Measurements from ENCODE around the gene PIK3R5.

PIK3R5 gene

DNA sequence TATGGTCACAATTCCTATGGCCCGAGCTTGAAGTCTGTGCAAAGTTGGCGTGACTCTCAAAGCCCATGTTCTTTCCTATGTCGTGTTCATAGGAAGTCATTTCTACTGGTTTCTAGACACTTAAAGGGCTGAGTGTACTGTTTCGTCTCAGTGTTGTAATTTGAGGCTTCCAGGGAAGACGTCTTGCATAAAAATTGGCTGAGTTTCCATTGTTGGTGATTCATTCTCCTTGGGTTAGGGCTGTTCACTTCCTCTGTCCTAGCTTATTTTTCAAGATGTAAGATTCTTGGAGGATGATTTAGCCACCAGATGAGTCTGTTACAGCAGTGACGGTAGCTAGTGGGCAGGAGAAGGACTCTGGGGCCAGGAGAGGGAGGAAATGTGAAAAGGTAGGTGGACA is 43.1 kb downstream of the PIK3R5 start:
- DNase-seq: no peak

DNA sequence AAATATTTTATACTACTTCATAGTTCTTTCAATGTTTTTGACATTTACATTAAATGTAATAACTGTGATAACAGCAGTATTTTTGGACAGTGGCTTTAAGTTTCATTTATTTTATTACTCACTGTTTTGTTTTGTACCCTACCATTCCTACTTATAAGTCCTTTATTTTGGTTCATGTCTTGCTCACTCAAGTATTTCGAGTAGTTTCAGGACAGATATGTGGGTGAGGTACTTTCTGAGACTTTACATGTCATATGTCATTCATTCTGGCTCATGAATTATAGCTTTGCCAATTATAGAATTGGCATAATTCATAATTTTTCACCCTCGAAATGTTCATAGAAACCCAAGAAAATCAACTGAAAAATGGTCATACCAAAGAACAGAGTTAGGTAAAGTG is 44.4 kb downstream of the PIK3R5 start:
- DNase-seq: no peak

DNA sequence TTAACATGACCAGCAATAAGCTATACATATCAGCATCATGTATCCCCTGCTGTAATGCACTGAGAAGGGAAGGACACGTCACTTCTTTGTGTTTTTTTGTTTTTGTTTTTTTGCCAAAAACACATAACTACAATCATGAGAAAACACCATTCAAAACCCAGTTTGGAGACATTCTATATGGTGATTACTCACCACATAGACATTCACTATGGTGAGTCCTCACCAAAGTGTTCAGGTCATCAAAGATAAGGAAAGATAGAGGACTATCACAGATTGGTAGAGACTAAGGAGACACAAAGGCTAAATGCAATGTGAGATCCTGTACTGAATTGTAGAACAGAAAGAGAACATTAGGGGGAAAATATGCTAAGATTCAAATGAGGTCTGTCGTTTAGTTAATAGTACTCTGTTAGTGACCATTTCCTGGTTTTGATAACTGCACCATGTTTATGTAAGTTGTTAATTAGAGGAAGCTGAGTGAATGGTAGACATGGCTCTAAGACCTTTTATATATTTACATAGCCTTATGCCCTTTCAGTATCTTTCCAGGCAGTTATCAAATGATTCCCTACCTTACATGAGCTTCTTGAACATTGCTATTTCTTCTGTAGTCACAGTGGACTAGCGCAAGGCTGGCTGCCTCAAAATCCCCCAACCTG is 46.6 kb downstream of the PIK3R5 start:
- DNase-seq: no peak

DNA sequence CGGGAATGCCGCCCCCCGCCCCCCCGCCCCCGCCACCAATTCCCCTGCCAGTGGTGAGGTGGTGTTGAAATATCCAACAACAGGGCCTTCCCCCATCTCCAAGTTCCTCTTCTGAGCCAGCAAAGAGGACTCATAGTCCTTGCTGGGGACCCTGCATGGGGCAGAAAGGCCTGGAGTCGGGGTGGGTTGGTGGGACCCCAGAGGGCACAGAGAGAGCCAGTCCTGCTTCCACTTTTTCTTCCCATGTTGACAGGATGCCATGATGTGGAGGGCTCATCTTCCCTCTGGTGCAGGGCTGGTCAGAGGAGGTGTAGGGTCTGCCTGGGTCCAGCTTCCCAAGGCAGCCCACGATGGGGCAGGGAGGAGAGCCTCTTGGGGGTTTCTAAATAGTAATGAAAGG is 49.0 kb downstream of the PIK3R5 start:
- no peak for DNase-seq

DNA sequence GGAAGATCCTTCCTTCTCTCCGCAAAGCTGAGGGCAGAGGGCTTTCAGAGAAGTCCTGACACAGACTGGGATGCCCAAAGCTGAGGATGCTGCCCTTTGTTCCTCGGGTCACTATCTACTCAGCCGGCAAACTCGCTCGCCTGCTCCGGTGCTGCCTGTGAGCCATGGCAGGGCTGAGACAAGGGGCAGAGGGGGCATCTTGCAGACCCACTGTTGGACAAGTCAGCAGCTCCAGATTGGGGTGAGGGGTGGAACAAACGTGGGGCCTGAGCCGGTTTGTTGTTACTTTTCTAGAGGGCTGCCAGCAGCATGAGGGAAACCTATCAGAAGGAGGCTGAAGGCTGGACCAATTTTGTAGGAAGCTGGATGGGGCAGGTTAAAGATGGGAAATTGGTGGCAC is 51.0 kb downstream of the PIK3R5 start:
- DNase-seq: no peak

DNA sequence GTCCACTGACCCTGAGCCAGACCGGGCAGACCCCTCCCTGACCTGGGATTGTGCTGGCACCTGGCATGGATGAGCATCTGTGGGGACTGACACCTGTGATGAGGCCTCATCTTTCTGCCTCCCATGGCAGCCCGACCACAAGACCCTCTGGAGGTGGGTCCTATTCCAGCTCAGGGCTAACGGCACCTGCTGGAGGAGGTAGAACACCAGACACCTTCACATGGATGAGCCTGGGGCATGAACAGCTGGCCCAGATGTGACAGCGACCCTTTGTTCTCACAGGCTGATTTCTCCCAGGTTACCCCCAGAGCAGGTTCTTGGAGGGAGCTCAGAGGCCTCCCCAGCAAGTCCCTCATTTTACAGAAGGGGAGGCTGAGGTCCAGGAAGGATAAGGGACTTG is 51.6 kb downstream of the PIK3R5 start:
- no peak for DNase-seq

DNA sequence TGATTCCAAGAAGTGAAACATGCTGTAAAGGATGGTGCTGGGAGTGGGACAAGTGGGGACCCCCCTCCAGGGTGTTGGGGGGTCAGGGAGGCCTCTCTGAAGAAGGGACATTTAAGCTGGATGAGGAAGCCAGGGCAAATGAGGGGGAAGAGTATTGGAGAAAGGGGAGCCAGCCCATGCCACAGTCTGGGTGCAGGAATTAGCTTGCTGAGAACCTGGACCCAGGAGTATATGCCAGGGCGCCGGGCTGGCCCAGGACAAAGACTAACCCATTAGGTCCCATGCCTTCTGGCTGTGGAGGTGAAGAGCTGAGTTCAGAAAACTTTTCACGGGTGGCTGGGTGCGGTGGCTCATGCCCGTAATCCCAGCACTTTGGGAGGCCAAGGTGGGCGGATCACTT is 52.4 kb downstream of the PIK3R5 start:
- DNase-seq: no peak

DNA sequence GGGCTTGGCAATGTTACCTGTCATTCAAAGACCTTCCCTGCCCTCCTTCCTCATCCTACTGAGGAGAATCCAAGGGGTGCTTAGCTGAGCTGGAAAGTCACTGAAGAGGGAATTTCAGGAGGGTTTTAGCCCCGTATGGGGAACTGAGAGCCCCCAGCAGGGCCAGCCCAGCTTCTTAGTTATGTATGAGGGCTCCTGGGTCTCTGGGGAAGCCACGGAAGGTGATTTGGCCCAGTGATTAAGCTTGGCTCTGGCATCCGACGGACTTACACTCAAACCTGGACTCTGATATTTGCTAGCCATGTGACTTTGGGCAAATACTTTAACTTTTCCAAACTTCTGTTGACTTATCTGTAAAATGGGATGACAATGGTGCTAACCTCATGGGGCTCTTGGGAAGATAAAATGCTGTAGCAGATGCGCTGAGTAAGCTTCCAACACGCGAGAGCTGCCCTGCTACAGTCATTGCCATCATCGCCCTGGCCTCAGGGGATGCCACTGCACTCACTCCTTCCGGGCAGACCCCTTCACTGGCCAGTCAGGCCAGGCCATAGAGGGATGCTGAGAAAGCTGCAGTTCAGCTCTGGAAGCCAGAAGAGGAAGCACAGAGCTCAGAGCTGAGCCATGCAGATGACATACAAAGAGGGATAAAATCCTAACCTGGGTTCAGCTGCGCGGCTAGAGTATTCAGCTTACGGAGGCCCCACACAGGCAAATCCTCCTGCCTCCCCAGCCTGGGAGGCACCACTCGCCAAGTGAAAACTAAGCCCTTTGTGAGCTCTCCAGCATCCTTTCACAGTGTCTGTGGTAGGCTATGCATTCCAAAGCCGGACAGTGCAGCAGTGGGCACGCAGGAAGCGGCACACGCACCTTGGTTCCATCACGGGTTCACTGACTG is 53.2 kb downstream of the PIK3R5 start:
- no peak for DNase-seq

DNA sequence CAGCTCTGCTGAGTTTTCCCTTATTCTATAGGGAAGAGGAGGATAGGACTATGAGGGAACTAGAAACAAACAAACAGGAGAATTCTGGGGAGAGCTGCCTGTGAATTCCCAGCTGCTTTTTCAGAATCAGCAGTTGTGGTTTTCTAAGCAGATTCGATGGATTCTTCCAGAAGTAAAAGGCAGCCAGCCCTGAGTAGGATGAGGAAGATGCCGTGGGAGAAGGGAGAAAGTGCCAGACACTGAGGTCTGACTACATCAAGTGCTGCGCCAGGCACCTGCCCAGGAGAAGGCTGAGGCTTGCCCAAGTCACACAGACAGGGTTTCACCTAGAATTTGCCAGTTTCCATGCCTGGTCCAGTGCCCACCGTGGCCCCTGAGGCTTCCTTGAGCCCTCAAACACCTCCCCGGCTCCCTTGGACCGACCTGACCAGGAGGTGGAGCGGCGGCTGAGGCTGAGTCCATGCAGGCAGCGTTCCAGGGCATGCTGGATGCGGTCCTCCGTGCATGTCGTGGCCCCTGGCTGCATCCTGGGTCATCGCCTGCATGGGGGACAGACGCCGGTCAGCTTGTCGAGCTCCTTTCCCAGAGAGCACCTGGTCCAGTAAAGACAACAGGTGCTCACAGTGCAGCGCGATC is 54.4 kb downstream of the PIK3R5 start:
- DNase-seq: no peak

DNA sequence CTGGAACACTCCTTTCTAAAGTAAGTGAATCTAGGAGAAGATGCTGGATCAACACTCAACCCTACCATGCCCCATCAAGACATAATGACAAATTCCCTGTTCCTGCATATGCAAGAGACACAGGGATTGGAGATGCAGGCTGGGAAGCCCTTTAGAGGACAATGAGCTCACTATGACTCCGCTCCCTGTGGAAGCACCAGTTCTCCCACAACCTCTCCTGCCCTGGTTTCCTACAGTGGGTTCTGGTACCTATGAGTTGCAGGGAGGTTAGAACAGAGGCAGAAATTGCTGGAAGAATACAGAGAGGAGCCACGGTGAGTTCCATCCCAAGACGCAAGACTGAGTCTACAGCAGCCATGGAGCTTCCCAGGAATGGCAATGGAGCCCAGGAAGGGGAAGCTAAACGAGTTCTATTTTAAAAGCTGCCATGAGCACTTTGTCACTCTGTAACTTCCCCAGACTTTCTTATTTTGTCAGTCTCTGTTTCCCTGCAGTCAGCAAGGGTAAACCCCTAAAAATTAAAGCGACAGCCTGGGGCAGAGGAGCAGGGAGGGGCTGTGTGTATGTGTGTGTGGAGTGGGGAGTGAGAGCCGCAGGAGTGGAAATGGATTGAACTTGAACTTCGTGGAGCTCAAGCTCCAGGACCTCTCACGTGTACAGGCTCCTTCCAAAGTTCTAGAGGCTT is 55.8 kb downstream of the PIK3R5 start:
- no peak for DNase-seq

DNA sequence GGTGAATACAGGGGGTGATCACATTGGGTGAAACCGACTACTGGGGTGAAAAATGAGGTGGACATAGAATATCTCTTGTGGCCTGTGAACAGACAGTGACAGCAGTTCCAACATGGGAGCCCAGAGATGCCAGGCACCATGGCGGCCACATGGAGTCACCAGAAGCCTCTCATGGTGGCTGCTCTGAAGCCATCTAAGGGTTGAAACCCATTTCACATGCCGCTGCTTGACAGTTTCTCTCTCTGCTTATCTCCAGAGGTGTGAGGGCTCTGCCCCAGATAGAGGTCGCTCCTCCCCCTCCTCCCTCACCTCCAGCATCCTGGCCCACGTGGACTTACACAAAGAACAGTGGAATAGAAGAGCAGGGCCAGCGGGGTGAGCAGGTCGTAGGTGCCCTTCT is 60.2 kb downstream of the PIK3R5 start:
- no peak for DNase-seq

DNA sequence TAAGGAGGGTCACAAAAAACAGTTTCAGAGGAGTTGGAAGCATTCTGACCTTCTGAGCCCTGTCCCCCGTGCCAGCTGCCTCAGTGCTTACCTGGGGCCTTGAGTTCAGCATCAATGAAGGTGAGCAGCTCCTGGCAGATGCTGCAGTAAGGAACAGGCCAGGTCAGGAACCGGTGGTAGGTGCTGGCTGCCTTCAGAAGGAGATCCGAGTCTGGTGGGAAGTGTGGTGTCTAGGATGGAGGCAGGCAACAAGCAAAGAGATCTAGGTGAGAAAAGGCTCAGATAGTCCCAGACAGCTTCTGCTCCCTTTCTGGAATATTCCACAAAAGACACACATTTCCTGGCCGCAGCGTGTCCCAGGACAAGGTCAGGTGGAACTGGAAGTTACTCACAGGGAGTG is 60.8 kb downstream of the PIK3R5 start:
- DNase-seq: no peak

DNA sequence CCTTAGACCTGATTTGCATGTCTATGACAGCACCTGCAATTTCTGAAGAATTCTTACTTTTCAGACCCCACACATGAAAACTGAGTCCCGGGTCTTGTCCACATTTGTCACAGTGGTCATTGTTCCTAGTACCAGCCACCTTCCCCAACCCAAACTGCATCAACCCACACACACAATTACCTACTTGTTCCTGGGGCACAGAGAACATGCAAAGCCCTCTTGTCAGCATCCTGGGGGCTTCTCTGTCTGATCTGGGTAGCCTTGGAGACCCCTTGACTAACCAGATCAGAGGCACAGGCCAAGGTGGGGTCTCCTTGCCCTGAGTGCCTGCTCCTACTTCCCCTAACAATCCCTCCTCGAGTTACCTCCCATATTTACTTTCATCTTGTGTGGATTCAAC is 61.3 kb downstream of the PIK3R5 start:
- no peak for DNase-seq

DNA sequence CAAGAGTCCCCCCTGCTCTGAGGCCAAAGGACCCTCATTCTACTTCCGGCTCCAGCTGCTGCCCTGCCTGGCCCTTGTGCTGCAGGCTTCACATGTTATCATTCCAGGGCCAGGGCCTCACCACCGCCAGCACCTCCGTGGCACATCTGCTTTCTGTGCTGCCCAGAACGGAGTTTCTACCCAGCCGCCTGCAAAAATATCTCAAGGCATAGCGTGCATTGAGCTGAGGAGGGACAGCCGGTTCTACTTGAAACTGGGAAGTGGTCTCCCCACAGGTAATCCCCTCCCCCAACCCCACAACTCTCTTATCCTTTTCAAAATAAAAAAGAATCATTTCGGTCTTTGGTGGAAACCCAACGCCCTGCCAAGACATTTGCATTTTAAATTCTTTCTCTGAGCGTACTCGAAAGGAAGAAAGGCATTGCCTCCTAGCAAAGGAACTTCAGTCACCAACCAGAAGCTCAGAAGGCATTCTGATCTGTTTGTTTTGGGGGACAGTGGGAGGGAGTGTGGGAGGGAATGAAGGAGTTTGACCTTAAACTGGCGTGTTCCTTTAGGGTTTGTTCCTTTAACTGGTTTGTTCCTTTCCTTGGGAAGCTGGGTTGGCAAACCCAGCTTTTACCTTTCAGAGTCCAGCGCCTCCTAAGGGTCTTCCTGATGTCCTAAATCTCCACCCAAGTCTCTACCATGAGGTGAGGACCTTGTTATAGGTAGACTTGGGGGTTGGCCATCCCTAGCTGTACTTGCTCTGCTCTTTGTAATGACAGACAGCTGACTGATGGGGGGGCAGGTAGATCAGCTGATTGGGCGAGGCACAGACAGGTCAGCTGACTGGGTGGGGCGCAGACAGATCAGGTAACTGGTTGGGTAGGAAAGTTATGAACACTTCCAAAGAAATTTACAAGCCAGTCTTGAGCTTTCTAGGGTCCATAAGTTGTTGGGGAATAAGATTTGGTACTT is 64.6 kb downstream of the PIK3R5 start:
- DNase-seq: no peak

DNA sequence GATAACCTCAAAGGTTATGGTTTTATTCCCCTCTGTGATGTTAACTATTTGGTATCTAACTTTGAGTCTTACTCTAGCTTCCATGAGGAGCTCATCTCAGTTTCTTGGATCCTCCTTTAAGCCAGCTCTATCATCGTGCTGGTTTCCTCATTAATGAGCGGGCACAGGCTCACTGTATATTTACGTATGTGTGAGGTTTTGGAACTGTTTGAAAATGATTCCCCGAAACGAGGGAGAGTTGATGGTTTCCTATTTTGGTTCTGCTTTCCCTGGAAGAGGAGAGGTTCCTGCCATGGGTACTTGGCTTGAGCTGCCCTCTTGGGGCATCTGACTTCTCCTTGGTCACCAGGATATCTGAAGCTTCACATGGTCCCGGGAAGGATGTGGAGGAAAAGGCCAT is 65.3 kb downstream of the PIK3R5 start:
- DNase-seq: no peak

DNA sequence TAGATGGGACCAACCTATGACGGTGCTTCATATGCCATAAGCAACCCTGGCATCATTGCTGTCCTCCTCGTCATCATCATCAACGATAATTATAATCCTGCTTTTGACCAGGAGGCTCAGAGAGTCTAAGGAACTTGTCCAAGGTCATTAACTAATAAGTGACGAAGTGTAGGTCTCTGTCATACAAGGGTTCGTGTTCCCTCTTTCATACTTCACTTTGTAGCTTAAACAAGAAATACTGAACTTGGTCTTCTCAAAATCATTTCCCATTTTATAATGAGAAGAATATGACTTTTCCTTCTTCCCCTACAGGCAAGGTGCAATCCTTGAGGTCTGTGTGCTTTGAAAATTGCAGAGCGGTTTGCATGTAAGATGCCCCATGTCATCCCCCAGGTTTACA is 66.9 kb downstream of the PIK3R5 start:
- DNase-seq: no peak

DNA sequence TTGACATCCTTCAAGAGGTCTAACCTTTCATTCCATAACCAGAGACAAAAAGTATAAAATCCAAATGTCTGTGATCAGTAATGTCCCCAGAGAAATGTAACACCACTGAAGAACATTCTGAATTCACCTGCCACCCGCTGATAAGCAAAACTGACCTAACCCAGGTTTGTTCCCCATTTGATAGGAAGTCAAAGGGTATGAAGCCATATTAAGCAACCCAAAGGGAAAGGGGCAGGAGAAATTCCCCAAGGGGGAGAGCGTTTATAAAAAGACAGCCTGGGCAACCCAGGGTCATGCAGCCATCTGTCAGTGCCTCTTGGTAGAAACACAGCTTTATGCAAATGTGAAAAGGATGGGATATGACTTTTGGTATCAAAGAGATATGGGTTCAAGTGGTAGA is 67.4 kb downstream of the PIK3R5 start:
- no peak for DNase-seq

DNA sequence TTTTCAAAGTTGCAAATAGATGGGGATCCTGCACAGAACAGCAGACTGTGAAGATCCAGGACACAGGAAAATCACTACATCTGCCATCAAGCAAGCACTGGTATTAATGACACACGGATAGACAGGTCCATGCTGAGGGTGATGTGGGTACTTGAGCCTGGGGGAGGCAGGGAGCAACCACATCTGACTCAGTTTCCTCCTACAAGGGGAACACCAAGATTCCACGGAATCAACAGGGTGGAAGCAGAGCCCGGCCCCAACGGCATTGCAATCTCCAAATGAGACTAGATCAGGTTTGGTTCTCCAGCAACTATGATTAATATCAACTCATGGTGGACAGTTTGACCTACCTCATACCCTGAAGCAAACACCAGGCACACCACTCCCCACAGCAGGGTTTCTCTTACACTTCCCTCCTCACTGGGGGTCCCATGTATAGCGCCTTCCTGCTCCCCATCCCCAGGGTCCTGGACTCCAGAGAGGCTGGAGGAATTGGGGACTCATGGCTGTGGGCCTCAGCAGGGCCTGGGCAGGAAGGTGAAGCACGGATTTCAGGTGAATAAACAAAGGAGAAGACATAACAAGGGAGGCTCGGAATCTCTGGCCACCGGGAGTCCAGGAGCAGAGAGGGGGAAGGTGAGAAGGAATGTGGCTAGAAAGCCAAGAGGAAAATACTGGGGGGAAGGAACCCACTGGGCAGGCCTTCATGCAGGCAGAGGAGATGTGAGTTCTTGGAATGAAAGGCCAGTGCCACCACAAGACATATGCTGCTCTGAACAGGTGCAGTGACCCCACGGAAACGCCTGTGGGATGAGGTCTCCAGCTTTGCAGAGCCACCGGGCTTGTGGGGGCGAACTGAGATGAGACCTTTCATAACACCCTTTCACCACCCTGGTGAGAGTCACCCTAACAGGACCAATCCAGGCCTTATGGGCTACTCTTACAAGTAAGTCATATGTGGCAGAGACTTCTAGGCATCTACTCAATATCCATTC is 68.6 kb downstream of the PIK3R5 start:
- DNase-seq: no peak

DNA sequence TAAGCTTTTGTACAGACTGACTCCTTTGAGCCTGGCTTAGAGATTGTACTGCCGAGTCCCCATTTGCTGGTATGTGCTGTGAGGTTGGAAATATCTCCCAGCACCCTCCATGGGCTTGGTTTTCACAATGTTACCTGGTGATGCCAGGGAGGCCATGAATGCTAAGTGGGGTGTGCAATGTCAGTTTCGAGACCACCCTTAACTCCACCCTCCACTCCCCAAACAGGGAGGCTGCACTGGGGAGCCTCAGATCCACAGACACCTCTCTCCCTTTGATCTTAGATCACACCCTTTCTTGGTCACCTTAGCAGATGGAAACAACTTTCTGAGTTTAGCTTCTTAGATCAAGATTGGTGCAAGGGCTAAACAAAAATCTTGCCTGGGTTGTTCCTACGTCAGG is 69.4 kb downstream of the PIK3R5 start:
- DNase-seq: no peak

DNA sequence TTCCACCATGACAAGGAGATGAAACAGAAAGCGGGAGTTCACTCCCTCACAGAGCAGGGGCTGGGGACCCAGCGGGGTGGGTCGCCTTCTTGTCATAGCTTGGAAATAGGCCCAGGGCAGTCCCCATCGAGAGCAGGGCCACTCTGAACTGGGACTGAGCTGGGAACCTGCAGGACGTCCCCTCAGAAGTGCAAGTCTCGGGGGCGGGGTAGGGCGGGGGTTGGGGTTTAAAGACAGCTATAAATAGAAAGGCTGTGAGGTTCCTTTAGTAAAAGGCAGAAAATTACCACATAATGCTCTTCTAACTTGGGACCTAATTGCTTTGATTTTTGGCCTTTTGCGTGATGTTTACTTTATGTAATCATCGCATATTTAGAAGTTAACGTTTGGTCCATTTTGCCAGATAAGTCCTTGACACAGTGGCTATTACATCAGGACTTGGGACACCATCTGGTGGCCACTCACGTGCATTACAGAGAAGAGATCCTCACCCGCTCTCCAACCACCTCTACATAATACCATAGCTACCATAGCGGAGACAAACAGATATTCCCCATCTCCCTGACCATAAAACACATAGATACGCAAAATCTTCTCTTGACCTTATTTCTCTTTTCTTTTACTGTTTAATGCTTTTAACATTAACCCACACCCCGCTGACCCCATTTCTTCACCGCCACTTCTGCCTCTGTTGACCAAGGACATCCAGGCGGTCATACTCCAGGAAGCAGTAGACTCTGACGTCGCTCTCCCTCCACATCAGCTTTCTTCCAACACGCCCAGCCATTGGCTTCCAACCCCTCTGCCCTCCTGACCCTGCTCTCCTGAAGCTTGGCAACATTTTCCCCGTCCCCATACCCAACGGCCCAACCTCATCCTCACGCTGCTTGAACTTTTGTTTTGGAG is 70.6 kb downstream of the PIK3R5 start:
- DNase-seq: no peak

Data from NCI-H2029 treated with DMSO at 0.1 percent for 48 hours (cell line).